ENCODE results near the gene PPM1G.
A peak's percentile ranks its signal among the peaks of the same experiment; 100 is the strongest.
"Not testable (repeated sequence)": the region's sequence is repeated elsewhere in the genome, so short reads cannot be mapped to it uniquely, and the experiment has no call there.

The PPM1G gene

DNA sequence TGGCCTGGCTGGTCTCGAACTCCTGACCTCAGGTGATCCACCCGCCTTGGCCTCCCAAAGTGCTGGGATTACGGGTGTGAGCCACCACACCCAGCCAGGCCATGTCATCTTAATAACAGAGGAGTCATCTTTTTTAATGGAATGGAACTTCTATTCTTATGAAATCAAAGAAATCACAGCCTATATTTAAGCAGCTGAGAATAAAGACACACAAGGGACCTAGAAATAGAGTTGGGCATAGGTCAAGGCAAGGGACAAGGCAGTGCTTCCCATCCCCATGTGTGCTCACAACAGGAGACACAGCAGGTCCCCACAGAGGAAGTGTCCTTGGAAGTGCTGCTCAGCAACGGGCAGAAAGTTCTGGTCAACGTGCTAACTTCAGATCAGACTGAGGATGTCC is 35.8 kb downstream of the PPM1G start:
- DNase-seq = no peak

DNA sequence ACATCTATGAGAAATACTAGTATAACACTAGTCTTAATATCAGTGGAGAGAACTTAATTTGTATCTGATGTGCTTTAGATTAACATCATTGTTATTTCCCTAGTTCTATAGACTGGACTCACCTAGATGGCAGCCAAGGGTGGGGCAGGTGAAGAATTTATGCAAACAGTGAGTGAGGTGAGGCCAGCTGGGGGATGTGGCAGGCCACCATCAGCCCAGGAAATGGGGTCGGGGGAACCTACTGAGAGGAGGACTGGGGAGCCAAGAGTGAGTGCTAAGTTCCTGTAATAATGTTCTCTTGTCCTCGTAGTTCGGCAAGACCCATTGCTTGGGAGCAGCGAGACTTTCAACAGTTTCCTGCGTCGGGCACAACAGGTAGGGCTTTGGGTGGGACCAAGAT is 36.5 kb downstream of the PPM1G start:
- DNase-seq = no peak

DNA sequence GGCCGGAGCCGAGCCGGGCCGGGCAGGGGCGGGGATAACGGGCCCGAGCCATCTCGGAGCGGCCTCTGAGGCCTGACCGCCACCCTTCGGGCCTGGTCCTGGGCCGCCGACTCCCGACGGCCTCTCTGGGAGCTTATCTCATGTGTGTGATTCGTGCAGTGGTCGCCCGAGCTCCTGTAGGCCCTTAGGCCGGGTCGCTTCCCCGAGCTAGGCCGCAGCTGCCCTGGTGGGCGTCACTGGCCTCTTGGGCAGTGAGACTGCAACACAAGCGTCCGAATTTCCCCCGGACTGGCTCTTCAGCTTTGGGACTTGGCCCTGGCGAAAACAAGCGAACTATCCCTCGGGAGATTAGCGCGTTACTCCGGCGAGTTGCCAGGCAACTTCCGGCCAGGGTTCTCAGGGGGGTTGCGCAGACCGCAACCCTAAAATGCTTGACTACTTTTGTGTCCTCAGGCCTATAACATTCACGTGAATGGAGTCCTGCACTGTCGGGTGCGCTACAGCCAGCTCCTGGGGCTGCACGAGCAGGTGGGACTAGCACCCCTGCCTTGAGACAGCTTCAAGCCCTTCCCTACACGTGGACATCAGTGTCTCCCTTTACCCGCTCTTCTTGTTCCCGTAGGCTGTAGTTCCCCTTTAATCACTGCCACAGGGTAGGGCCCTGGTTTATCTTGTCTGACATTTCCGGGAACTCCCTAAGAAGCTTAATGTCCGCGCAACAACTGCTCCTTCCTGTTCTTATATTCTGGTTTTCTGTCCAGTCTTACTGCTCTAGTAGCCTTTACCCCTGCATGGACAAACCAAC is 38.4 kb downstream of the PPM1G start:
- peak; percentile 55 for DNase-seq

DNA sequence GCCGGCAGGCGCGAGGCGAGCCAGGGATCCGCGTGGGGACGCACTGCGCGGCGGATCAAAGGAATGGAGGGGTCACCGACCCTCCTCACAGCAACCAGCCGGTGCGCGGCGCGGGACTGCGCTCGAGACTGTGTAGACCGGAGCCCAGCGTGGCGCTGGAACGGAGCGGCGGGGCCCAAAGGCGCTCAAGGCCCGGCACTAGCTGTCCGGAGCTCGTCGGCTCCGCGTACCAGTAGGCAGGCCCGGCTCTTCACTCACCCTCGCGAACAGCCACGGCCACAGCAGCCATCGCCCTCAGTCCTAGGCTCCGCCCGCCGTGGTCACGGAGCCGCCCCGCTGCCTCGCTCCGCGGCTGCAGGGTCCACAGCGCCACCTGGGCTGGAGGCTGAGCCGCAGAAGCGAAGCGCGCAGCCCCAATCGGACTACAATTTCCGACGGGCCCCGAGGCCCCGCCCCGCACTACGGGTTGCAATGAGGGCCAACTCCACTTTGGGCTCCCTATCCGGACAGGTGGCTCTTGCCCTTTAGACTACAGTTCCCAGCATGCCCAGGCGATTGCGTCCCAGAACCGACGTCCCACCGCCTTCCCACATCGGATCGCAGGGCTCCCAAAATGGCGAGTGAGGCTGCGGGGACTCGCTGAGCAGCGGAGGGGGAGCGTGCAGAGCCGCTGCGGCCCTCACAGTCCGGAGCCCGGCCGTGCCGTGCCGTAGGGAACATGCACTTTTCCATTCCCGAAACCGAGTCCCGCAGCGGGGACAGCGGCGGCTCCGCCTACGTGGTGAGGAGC is 39.2 kb downstream of the PPM1G start, which contains the start of the genes EIF2B4 and SNX17:
Gene EIF2B4, minus strand, starts transcription at position 313 of the 790 bp plus-strand sequence. Its CDS starts 24 bp downstream, at position 289.
Gene SNX17, plus strand, starts transcription at position 591 of the 790 bp plus-strand sequence. Its CDS starts 128 bp downstream, at position 719.
- peak; percentile 99 for DNase-seq

DNA sequence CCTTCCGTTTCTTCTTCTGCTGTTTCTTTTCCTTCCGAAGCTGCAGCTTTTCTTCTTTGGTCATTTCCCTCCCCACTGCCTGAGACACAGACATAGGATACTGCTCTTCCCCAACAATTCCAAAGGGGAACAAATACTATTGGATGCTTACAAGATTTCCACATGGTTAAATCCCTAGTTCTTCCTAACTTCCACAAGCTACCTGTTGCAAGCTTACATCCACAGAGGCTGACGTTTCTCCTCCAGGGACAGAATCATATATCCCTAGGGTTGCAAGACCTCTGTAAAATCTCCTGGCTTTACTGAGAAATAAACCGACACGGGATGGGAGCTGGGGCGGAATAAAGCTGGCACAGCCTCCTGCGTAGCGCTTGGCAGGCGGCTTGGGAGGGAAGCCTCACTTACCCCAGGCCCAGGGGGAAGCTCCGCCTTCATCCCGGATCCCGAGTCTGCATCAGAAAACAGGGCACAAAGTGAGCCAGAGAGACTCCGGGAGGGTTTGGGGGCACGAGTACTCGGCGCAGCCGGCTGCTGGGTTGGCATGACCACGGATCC is 39.8 kb downstream of the PPM1G start:
- DNase-seq = peak; percentile 41

DNA sequence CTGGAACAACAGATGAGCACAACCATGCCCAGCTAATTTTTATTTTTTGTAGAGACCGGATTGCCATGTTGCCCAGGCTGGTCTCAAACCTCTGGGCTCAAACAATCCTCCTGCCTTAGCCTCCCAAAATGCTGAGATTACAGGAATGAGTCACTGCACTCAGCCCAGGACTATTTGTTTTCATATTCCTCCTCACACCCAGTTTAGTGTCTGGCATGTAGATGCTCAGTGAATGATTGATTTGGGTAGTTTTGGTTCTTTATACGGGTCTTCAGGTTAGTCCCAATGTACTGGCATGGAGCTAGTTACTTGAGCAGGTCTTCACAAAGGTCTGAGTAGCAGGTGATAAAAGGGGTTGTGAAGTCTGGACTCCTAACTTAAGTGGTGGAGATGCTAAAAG is 45.5 kb downstream of the PPM1G start:
- DNase-seq = no peak

DNA sequence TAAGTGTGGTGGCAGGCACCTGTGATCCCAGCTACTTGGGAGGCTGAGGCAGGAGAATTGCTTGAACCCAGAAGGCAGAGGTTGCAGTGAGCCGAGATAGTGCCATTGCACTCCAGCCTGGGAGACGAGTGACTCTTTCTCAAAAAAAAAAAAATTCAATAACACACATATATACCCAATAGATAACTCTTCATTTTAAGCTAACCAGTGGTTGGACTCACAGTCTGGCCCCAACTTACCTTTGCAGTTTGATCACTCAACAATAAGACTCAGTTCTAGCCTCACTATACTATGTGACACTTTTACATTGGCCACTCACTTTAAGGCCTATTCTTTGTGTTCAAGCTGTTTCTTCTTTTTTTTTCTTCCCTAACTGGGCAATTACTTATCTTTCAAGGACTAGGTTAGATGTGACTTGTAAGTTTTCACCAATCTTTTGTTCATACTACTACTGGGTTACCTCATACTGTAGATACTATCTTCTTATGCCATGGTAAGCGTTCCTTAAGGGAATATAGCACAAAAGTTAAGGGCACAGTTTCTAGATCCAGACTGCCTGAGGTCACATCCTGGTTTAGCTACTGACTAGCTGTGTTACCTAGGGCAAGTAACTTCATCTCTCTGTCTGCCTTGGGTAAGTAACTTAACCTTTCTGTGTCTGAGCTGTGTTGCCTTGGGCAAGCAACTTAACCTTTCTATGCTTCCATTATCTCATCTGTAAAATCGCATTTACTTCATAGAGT is 46.5 kb downstream of the PPM1G start:
- DNase-seq = no peak

DNA sequence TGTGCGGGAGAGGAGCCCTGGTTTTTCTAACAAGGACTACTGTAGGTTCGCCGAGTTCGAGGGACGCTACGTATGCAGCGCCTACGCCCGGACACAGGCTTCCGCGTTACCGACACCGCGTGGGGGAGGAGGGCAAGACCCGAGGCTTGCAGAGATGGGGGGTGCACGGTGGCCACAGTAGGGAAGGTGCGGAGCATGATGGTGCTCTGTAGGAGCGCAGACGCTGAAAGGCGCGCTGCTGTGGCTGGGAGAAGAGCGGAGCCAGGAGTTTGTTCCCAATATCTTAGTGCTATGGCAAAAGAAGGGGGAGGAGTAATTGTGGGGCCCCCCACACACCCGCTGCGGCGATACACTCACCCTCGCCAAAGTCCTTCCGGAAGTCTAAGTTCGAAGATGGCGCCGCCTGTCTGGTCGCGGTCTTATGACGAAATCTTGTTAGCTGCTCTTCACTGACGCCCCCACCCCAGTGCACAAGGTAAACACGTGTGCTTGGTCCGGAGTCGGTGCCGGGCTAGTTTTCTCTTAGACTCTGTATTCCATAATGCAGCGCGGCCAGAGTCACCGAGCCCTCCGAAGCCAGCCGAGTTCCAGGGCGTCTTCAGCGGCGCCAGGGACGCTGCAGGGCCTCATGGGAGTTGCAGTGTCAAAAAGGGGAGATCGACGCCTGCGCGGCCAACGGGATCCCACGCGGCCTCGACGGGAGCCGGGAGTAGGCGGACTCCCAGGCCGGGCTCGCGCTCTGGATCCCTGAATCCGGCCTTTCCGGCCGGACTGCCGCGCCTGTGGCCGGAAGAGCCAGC is 52.8 kb downstream of the PPM1G start, which contains the start of gene GTF3C2:
Gene GTF3C2, minus strand, starts transcription at position 383 of the 800 bp plus-strand sequence. CDS start 13,210 bp downstream, outside the sequence.
- DNase-seq = peak; percentile 98

DNA sequence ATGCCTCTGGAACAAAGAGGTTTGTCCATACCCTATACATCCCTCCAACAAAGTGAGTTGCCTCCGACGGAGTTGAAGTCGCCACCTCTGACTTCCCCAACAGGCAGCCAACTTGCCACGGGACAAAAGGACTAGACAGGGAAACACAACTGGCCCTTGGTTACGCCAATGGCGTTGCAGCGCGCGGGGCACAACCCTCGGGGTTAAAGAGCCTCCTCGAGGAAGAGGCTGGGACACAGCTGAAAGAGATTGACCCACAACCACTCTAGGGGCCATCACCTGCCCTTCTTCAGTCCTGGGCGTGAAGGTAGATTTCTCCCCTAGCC is 53.4 kb downstream of the PPM1G start:
- peak; percentile 34 for DNase-seq

DNA sequence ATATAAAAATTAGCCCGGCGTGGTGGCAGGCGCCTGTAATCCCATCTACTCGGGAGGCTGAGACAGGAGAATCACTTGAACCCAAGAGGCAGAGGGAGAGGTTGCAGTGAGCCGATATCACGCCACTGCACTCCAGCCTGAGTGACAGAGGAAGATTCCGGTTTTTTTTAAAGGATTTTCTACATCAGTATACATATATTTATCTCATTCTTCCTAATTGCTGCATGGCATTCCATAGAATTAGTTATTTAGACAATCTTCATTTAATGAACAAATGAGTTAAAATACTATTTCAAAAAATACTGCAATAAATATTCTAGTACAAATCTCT is 54.8 kb downstream of the PPM1G start:
- DNase-seq = no peak

DNA sequence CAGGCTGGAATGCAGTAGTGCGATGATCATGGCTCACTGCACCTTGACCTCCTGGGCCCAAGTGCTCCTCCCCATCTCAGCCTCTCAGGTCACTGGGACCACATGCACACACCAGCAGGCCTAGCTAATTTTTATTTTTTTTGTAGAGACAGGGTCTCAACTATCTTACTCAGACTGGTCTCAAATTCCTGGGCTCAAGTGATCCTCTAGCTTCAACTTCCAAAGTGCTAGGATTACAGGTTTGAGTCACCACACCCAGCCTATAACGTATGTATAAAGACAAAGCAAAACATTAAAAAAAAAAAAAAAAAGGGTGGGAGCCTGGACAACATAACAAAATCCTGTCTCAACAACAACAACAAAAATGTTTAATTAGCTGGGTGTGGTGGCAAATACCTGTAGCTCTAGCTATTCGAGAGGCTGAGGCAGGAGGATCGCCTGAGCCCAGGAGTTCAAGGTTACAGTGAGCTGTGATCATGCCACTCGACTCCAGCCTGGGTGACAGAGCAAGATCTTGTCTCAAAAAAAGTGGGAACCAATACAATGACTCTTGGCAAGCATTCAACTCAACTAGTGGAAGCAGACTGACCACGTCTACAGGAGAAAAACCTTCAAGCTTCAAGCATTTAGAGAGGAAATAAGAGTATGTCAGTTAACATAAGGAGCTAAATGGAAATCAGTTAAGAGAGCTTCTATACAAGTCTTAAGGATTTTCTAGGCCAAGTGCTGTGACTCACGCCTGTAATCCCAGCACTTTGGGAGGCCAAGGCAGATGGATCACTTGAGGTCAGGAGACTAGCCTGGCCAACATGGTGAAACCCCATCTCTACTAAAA is 55.4 kb downstream of the PPM1G start:
- DNase-seq = peak; percentile 19

DNA sequence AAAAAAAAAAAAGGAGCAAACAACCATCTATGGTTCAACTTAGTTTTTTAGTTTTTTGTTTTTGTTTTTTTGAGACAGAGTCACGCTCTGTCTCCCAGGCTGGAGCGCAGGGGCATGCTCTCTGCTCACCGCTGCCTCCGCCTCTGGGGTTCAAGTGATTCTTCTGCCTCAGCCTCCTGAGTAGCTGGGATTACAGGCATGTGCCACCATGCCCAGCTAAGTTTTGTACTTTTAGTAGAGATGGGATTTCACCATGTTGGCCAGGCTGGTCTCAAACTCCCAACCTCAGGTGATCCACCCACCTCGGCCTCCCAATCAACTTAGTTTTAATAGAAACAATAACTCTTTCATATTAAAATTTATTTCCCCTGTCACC is 56.0 kb downstream of the PPM1G start:
- not testable (repeated sequence) for DNase-seq

DNA sequence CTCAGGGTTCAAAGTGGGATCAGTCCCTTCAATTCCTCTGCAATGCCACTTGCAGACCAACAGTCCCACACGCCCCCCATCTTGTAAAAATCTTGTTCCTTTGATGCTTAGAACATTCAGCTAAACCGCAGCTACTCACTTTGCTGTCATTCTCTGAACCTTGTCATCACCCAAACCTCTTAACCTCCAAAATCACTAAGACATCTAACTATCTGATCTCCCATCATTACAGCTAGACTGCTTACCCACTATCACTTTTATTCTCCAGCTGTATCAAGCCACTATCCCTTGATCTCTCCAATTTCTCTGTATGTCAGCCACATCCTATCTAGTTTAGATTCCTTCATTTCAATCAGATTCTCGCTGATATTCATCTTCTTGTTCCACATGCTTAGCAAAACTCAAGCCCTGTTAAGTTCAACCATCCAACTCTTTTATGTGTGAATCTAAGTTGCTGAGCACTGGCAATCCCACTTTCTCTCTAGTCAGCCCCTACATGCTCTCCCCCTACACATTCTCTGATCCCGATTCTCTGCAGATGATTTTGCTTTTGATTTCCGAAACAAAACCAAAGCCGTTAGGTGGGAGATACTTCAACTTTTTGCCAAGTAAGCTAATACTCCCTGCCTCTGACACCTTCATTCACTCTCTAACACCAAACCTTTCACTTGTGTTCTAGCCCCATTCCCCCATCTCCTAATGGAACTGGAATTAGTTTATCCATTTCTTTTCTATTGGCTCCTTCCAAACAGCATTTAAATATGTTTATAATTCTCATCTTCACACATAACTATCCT is 57.4 kb downstream of the PPM1G start:
- DNase-seq = no peak

DNA sequence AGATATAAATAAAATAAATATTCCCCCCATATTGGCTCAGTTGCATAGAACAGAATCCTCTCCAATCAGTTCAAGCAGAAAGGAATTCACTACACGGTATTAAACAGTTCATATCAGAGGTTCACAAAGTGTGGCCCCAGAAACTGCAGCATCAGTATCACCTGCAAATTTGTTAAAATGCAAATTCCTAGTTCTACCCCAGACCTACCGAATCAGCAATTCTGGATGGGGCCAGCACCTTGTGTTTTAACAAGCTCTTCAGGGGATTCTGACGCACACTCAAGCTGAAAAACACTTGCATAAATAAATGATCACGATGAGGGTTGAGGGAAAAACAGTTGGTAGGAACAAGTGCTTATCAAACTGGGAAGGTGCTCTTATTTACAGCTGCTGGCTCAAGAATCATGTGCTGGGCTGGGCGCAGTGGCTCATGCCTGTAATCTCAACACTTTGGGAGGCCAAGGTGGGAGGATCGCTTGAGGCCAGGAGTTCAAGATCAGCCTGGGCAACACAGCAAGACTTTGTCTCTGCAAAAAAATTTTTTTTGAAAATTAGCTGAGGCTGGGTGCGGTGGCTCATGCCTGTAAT is 59.2 kb downstream of the PPM1G start:
- no peak for DNase-seq

DNA sequence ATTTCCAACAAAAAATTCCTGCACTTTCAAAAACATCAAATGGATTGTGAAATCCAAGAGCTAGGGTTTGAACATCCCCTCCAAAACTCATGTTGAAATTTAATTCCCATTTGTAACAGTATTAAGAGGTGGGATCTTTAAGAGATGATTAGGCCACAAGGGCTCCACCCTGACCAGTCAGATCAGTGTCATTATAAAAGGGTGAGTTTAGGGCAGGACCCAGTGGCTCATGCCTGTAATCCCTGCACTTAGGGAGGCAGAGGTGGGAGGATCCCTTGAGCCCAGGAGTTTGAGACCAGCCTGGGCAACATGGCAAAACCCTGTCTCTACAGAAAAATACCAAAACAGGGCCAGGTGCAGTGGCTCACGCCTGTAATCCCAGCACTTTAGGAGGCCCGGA is 61.8 kb downstream of the PPM1G start:
- DNase-seq = no peak

DNA sequence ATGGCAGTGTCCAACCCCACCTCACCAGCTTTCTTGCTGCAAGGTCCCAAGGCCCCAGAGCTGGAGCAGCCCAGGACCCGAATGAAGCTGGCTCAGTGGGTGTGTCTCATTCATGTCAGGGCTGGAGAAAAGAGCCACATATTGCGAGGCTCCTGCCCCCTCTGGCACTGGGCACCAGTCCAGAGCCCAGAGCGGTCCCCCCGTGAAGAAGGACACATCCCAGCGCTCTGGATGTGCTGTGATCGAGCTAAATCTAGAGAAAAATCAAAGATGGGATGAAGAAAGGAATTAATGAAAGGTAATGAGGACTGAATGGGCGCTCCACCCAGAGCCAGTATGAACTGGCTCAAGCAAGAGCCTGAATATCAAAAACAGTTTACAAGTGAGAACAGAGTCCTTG is 73.2 kb downstream of the PPM1G start:
- no peak for DNase-seq

DNA sequence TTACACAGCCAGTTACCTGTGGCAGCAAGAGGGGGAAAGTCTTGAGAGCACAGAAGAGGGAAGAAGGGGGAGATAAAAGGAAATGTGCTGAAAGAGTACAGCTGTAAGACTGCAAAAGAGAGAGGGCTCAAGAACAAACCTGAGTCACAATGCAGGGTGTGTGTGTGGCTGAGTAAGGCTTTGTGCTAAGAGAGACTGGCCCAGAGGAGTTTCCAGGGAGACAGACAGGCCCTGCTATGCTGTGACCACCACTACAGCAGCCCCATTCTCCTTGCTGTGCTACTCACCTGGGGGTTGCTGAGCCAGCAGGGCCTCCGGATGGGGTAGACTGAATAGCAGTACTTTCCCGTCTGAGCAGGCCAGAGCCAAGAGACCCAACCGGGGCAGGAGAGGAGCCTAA is 74.1 kb downstream of the PPM1G start:
- no peak for DNase-seq

Measured in fibroblast of skin of right quadriceps (primary cell).